IMR-90 (cell line): Measurements from ENCODE around the gene EDIL3. TPM values are rescaled to one million over a fixed set of nuclear protein-coding genes. Genes with fewer than 3 reads are reported as not detected.

Experiments
- ATAC-seq: fragments of 200-7000 bp; cut with Tn5 transposase; 2 replicates; pipeline ENCODE4 v1.9.1; 2020; ENCODE audit warnings: low read depth, mild to moderate bottlenecking, moderate library complexity
- BruUV-seq: library from RNA; stranded (reverse); fragments of 400-500 nt; replicated peaks from 2 replicates; lab custom pipeline; 2021; lab: Mats Ljungman, UMichigan
- CTCF ChIA-PET: fragments of 300-600 bp; formaldehyde crosslinking; extraction: SDS; loops from one replicate; lab custom pipeline; 2021; ENCODE audit warnings: antibody characterized with exemption; lab: Yijun Ruan, JAX
- POLR2A ChIA-PET: fragments of 300-600 bp; sonication (Branson Sonifier 250); formaldehyde crosslinking; loops from one replicate; lab custom pipeline; 2022; ENCODE audit warnings: antibody characterized with exemption; ENCODE audit not compliant: unreplicated experiment; lab: Charles Lee
- DNase-seq: peaks from one replicate; pipeline ENCODE4 v3.0.0; 2013
- H2AFZ ChIP-seq: replicated peaks from 2 replicates; pipeline ENCODE3; 2013; ENCODE audit warnings: low read length, mild to moderate bottlenecking; ENCODE audit not compliant: poor library complexity
- H2AK5ac ChIP-seq: 2 replicates; pipeline ENCODE4 v1.6.1; 2013; ENCODE audit warnings: low read depth, low read length, inconsistent platforms
- H2AK9ac ChIP-seq: replicated peaks from 2 replicates; pipeline ENCODE3; 2013; ENCODE audit warnings: mild to moderate bottlenecking, low read depth, low read length, moderate library complexity; ENCODE audit not compliant: poor library complexity
- H2BK120ac ChIP-seq: 2 replicates; pipeline ENCODE4 v1.6.1; 2013; ENCODE audit warnings: low read depth, low read length, inconsistent platforms
- H2BK15ac ChIP-seq: 3 replicates; pipeline ENCODE4 v1.6.1; 2013; ENCODE audit warnings: low read depth, low read length, inconsistent platforms
- H2BK20ac ChIP-seq: 2 replicates; pipeline ENCODE4 v1.6.1; 2013; ENCODE audit warnings: low read depth, mild to moderate bottlenecking, inconsistent platforms, low read length, moderate library complexity
- H2BK5ac ChIP-seq: 2 replicates; pipeline ENCODE4 v1.6.1; 2013; ENCODE audit warnings: mild to moderate bottlenecking, low read depth, low read length, inconsistent platforms; ENCODE audit not compliant: poor library complexity, severe bottlenecking
- H3K14ac ChIP-seq: replicated peaks from 2 replicates; pipeline ENCODE4 v1.6.1; 2013; ENCODE audit warnings: low read depth, low read length, inconsistent platforms
- H3K18ac ChIP-seq: 2 replicates; pipeline ENCODE4 v1.6.1; 2013; ENCODE audit warnings: low read depth, low read length, control low read depth
- H3K23ac ChIP-seq: 2 replicates; pipeline ENCODE4 v1.6.1; 2013; ENCODE audit warnings: low read depth, low read length, inconsistent platforms
- H3K27ac ChIP-seq: 2 replicates; pipeline ENCODE4 v1.5.1; 2013; ENCODE audit warnings: mild to moderate bottlenecking, control low read depth, low read length; ENCODE audit not compliant: insufficient read depth
- H3K27me3 ChIP-seq: 2 replicates; pipeline ENCODE4 v1.6.1; 2013; ENCODE audit warnings: low read length; ENCODE audit not compliant: control insufficient read depth, insufficient read depth
- H3K36me3 ChIP-seq: 2 replicates; pipeline ENCODE4 v1.6.1; 2013; ENCODE audit warnings: low read length, mixed read lengths; ENCODE audit not compliant: control insufficient read depth, insufficient read depth
- H3K4ac ChIP-seq: 2 replicates; pipeline ENCODE4 v1.6.1; 2013; ENCODE audit warnings: low read depth, low read length, inconsistent platforms
- H3K4me1 ChIP-seq: 2 replicates; pipeline ENCODE4 v1.6.1; 2013; ENCODE audit warnings: low read length, mixed read lengths; ENCODE audit not compliant: control insufficient read depth, insufficient read depth
- H3K4me2 ChIP-seq: 2 replicates; pipeline ENCODE4 v1.6.1; 2013; ENCODE audit warnings: low read depth, mild to moderate bottlenecking, control low read depth, low read length, moderate library complexity
- H3K4me3 ChIP-seq: 2 replicates; pipeline ENCODE4 v1.5.1; 2013; ENCODE audit warnings: low read depth, mild to moderate bottlenecking, control low read depth, low read length, moderate library complexity; ENCODE audit not compliant: insufficient read depth
- H3K56ac ChIP-seq: 2 replicates; pipeline ENCODE4 v1.6.1; 2013; ENCODE audit warnings: low read length, inconsistent platforms; ENCODE audit not compliant: insufficient read depth; ENCODE audit errors: extremely low read depth
- H3K79me1 ChIP-seq, 2 experiments: 2 replicates each; pipeline ENCODE4 v1.6.1; 2013; ENCODE audit warnings: low read length in 2 of 2, inconsistent platforms in 1 of 2, low read depth in 1 of 2
- H3K9ac ChIP-seq: 2 replicates; pipeline ENCODE4 v1.6.1; 2013; ENCODE audit warnings: low read depth, low read length, control low read depth
- H3K9me1 ChIP-seq: 2 replicates; pipeline ENCODE4 v1.6.1; 2013; ENCODE audit warnings: low read length, inconsistent platforms; ENCODE audit not compliant: insufficient read depth
- H3K9me3 ChIP-seq: 2 replicates; pipeline ENCODE4 v1.6.1; 2013; ENCODE audit warnings: low read length; ENCODE audit not compliant: control insufficient read depth, insufficient read depth
- H4K20me1 ChIP-seq: 2 replicates; pipeline ENCODE4 v1.6.1; 2013; ENCODE audit warnings: low read length, inconsistent platforms; ENCODE audit not compliant: insufficient read depth
- H4K5ac ChIP-seq: 2 replicates; pipeline ENCODE4 v1.6.1; 2013; ENCODE audit warnings: mild to moderate bottlenecking, low read depth, low read length, control low read depth
- H4K8ac ChIP-seq, 2 experiments: 2 replicates each; pipeline ENCODE4 v1.6.1; 2013; ENCODE audit warnings: low read depth in 2 of 2, low read length in 2 of 2, control low read depth in 1 of 2, inconsistent platforms in 1 of 2
- H4K91ac ChIP-seq: 2 replicates; pipeline ENCODE4 v1.6.1; 2013; ENCODE audit warnings: low read depth, low read length, inconsistent platforms; ENCODE audit not compliant: insufficient read depth
- MAFK ChIP-seq: IDR thresholded peaks from 2 replicates; pipeline ENCODE4 v1.6.1; 2012; ENCODE audit warnings: low read depth, low read length, improper control_type of control experiment
- MAZ ChIP-seq: IDR thresholded peaks from 2 replicates; pipeline ENCODE4 v1.6.1; 2012; ENCODE audit warnings: low read depth, mild to moderate bottlenecking, low read length, improper control_type of control experiment, moderate library complexity, borderline replicate concordance
- MXI1 ChIP-seq: IDR thresholded peaks from 2 replicates; pipeline ENCODE4 v1.6.1; 2012; ENCODE audit warnings: low read depth, mild to moderate bottlenecking, low read length, moderate library complexity, borderline replicate concordance
- NFE2L2 ChIP-seq: fragments of 150-350 bp; IDR thresholded peaks from 2 replicates; pipeline ENCODE4 v1.6.1; 2016; ENCODE audit warnings: low read depth, mild to moderate bottlenecking, low read length
- USF2 ChIP-seq: fragments of 150-350 bp; IDR thresholded peaks from 2 replicates; pipeline ENCODE4 v1.6.1; 2017; ENCODE audit warnings: mild to moderate bottlenecking, antibody characterized with exemption, low read length, low read depth
- WGBS, 2 experiments: methylation state at CpG; one replicate each; pipeline versions ENCODE4 v1.1.5 to v1.1.7; 2013; ENCODE audit warnings: missing lambda C conversion rate in 2 of 2; ENCODE audit not compliant: insufficient read length in 1 of 2; ENCODE audit errors: extremely low coverage in 2 of 2; 5-methylcytosine and 5-hydroxymethylcytosine counted together
- dilution Hi-C: fragments of 300-500 bp; cut with HindIII; formaldehyde crosslinking; loops from one replicate; pipeline ENCODE4 v1.14.3; 2018; ENCODE audit warnings: low sequenced_read_pairs; ENCODE audit not compliant: unreplicated experiment
- in situ Hi-C: fragments of 300-500 bp; cut with MboI; formaldehyde crosslinking; loops from 3 replicates; pipeline ENCODE4 v1.14.3; 2019; ENCODE audit warnings: low sequenced_read_pairs, inconsistent platforms, mixed read lengths
- intact Hi-C: fragments of 100-400 bp; cut with micrococcal nuclease; formaldehyde crosslinking; loops from 2 replicates; pipeline ENCODE4 v1.10.0; 2022
- polyA plus RNA-seq, 3 experiments: library from polyadenylated mRNA; depleted of rRNA; stranded (reverse); fragments of >200 nt; gene quantifications; 2 replicates each; pipeline ENCODE4 v1.2.3, GENCODE V29; 2012; ENCODE audit warnings: low replicate concordance in 1 of 3
- total RNA-seq: library from RNA; depleted of rRNA; stranded (reverse); fragments of >200 nt; gene quantifications from 2 replicates; pipeline ENCODE4 v1.2.3, GENCODE V29; 2012

Gene EDIL3
- total and polyA plus RNA-seq, 2 of the 4 experiments (the other 2 are of a cell fraction), result 55.5 to 82.8 TPM

- no peaks in the 10 kb centered on the region for H3K9me3 ChIP-seq
- no peak overlapping the region for H2AK9ac ChIP-seq
- H3K4me1 ChIP-seq, result peaks cover 2% of the 10 kb centered on the region; the same call in 1 of the 2 replicates
- dilution Hi-C loops, result no loop called here
- no peak overlapping the region for H3K4ac ChIP-seq
- H4K8ac ChIP-seq, result no peak overlapping the region
- no peak overlapping the region for H3K56ac ChIP-seq
- H3K14ac ChIP-seq, result no peak overlapping the region
- no peak overlapping the region for H3K4me2 ChIP-seq
- in situ Hi-C loops, result no loop called here
- no peak overlapping the region for H4K91ac ChIP-seq
- peak; percentile 52 for DNase-seq
- intact Hi-C loops, result no loop called here
- H2BK5ac ChIP-seq, result no peak overlapping the region
- peak; percentile 63 for ATAC-seq
- H3K36me3 ChIP-seq, result no peaks in the 10 kb centered on the region
- no peak overlapping the region for H3K27ac ChIP-seq
- no CpG with 5 or more reads among the region's 1 CpG for WGBS, 2 experiments
- H3K27me3 ChIP-seq, result no peaks in the 10 kb centered on the region
- no peak overlapping the region for H3K4me3 ChIP-seq
- no peak overlapping the region for H2BK15ac ChIP-seq
- ChIA-PET CTCF (interaction anchor here (0.6 kb wide), 1 partner anchor 102 kb away, joined by 4 read pairs; no protein-coding TSS in a partner anchor), POLR2A (no interaction called here)
- no peak overlapping the region for H2AFZ ChIP-seq
- no TSS peak for BruUV-seq
- H2AK5ac ChIP-seq, result no peak overlapping the region
- no peak overlapping the region for H2BK20ac ChIP-seq
- H3K79me1 ChIP-seq, result peaks cover 0 to 3% of the 10 kb centered on the region in 2 experiments; a peak in 1 of 4 replicates
- no peak overlapping the region for H3K9ac ChIP-seq
- H3K18ac ChIP-seq, result no peak overlapping the region
- H4K20me1 ChIP-seq, result no peaks in the 10 kb centered on the region
- H3K23ac ChIP-seq, result no peak overlapping the region
- H2BK120ac ChIP-seq, result no peak overlapping the region
- no peaks in the 10 kb centered on the region; the same call in 1 of the 2 replicates for H3K9me1 ChIP-seq
- no peak overlapping the region for H4K5ac ChIP-seq
- TF ChIP-seq MAFK (peak; percentile 49; the same call in 1 of the 2 replicates), MAZ (no peak), MXI1 (no peak), USF2 (no peak), NFE2L2 (no peak)
These were observed 182.5 kb downstream of the EDIL3 start for GRCh38 chr5:84202136-84202535.
